Keratinocyte (primary cell): ENCODE results near the gene KRTAP10-12. TPM values are rescaled to one million over a fixed set of nuclear protein-coding genes. Genes with fewer than 3 reads are reported as not detected.

Source experiments
- DNase-seq: peaks from one replicate; pipeline ENCODE4 v3.0.0-alpha.2; 2011; ENCODE audit warnings: low read depth, missing footprints, low spot score
- FAIRE-seq: peaks from 2 replicates; lab custom pipeline; 2011; peaks lifted over from hg19 to GRCh38; lab: Jason Lieb, UNC
- H2AFZ ChIP-seq: 2 replicates; pipeline ENCODE4 v1.6.0; 2012; ENCODE audit warnings: low read length, control low read depth, inconsistent platforms; ENCODE audit not compliant: control insufficient read depth
- H3K27ac ChIP-seq: 2 replicates; pipeline ENCODE4 v1.5.1; 2011; ENCODE audit warnings: low read length; ENCODE audit not compliant: control insufficient read depth, insufficient read depth
- H3K27me3 ChIP-seq: 3 replicates; pipeline ENCODE4 v1.6.0; 2011; ENCODE audit warnings: low read length; ENCODE audit not compliant: control insufficient read depth, insufficient read depth; ENCODE audit errors: extremely low read depth
- H3K36me3 ChIP-seq, 2 experiments: 2 replicates in 1 of 2; 3 replicates in 1 of 2; pipeline ENCODE4 v1.5.1; 2011; ENCODE audit warnings: low read length in 2 of 2, mild to moderate bottlenecking in 1 of 2; ENCODE audit not compliant: control insufficient read depth in 2 of 2, insufficient read depth in 2 of 2; ENCODE audit errors: extremely low read depth in 1 of 2
- H3K4me1 ChIP-seq: 3 replicates; pipeline ENCODE4 v1.5.1; 2011; ENCODE audit warnings: low read length; ENCODE audit not compliant: control insufficient read depth, insufficient read depth; ENCODE audit errors: extremely low read depth
- H3K4me2 ChIP-seq: 3 replicates; pipeline ENCODE4 v1.6.0; 2011; ENCODE audit warnings: low read depth, low read length; ENCODE audit not compliant: control insufficient read depth, insufficient read depth; ENCODE audit errors: extremely low read depth
- H3K4me3 ChIP-seq, 3 experiments: fragments of 200-600 bp in 1 of 3; sonication (generic) in 1 of 3; 2 replicates in 2 of 3; 3 replicates in 1 of 3; pipeline ENCODE4 v1.5.1; 2011 to 2016; ENCODE audit warnings: low read length in 3 of 3, mild to moderate bottlenecking in 3 of 3, control low read depth in 2 of 3, inconsistent platforms in 1 of 3, low read depth in 1 of 3, mixed read lengths in 1 of 3, mixed run types in 1 of 3, moderate library complexity in 1 of 3; ENCODE audit not compliant: control insufficient read depth in 2 of 3, insufficient read depth in 2 of 3; ENCODE audit errors: extremely low read depth in 1 of 3
- H3K79me2 ChIP-seq: 2 replicates; pipeline ENCODE4 v1.6.0; 2012; ENCODE audit warnings: low read length; ENCODE audit not compliant: control insufficient read depth, insufficient read depth
- H3K9ac ChIP-seq: 3 replicates; pipeline ENCODE4 v1.6.0; 2011; ENCODE audit warnings: low read length; ENCODE audit not compliant: control insufficient read depth, insufficient read depth; ENCODE audit errors: extremely low read depth
- H3K9me1 ChIP-seq: 3 replicates; pipeline ENCODE4 v1.6.0; 2011; ENCODE audit warnings: low read length; ENCODE audit not compliant: control insufficient read depth, insufficient read depth; ENCODE audit errors: extremely low read depth
- H3K9me3 ChIP-seq: 2 replicates; pipeline ENCODE4 v1.5.1; 2012; ENCODE audit warnings: low read depth, low read length; ENCODE audit not compliant: control insufficient read depth
- H4K20me1 ChIP-seq: 3 replicates; pipeline ENCODE4 v1.6.0; 2011; ENCODE audit warnings: low read length; ENCODE audit not compliant: control insufficient read depth, insufficient read depth; ENCODE audit errors: extremely low read depth
- CTCF ChIP-seq, 3 experiments: IDR thresholded peaks in 1 of 3; conservative IDR thresholded peaks in 1 of 3; optimal IDR thresholded peaks in 1 of 3; 2 replicates in 2 of 3; 3 replicates in 1 of 3; pipeline versions ENCODE3 to v1.5.1; 2011; ENCODE audit warnings: low read length in 3 of 3, mild to moderate bottlenecking in 3 of 3, moderate library complexity in 2 of 3, control low read depth in 1 of 3, inconsistent platforms in 1 of 3; ENCODE audit not compliant: insufficient read depth in 2 of 3; ENCODE audit errors: extremely low read depth in 1 of 3
- EZH2 ChIP-seq: IDR thresholded peaks from one replicate; pipeline ENCODE4 v1.6.1; 2012; ENCODE audit warnings: inconsistent platforms, mild to moderate bottlenecking, low read length, moderate library complexity
- dilution Hi-C: fragments of 300-500 bp; cut with MboI; formaldehyde crosslinking; loops from one replicate; pipeline ENCODE4 v1.7.0; 2020; ENCODE audit warnings: low sequenced_read_pairs; ENCODE audit not compliant: extremely low pct_ligation_motif_present
- polyA plus RNA-seq, 5 experiments: library from polyadenylated mRNA; depleted of rRNA in 3 of 5; stranded (reverse) in 3 of 5; stranded (forward) in 1 of 5; unstranded in 1 of 5; fragments of >200 nt; gene quantifications; 1 replicate in 1 of 5; 2 replicates in 3 of 5; 3 replicates in 1 of 5; pipeline versions ENCODE4 v1.2.1 to v1.2.3, GENCODE V29; 2011 to 2012; ENCODE audit warnings: missing spikeins in 2 of 5, low read depth in 1 of 5, low replicate concordance in 1 of 5

The KRTAP10-12 gene
- polyA plus RNA-seq, 1 donor (not counting 4 experiments of a cell fraction or from before 2014, with no cell fraction given): not detected

DNA sequence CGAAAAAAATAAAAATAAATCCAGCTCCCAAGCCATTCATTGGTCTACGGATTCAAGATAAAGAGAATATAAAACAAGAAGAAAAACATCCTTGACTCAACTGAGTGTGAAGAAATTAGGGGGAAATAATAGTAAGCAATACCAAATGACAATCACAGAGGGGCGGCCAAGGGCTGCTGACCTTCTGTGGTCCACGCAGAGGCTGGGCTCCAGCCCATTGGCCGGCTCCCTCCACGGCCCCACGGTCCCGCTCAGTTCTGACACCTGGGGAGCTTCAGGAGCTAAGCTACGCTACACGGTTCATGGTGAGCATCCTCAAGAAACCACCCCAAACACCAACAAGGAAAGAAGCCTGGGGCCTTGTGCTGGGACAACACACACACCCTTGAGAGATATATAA is 400 bp upstream of the KRTAP10-12 start:
- H3K27me3 ChIP-seq: peaks cover 14% of the 10 kb centered on the region
- no peak overlapping the region for H2AFZ ChIP-seq
- no peaks in the 10 kb centered on the region for H3K79me2 ChIP-seq
- DNase-seq (no peak), FAIRE-seq (no peak)
- TF ChIP-seq CTCF (optimal IDR thresholded peaks at IDR 0.05 in 1 of 3, IDR thresholded peaks at IDR 0.05 in 1 of 3, conservative IDR thresholded peaks at IDR 0.05 in 1 of 3; ENCODE audit: extremely low read depth in 1 of 3, insufficient read depth in 2 of 3, low read length in 3 of 3): no peak
- TF ChIP-seq EZH2: no peak
- H3K9me1 ChIP-seq: no peaks in the 10 kb centered on the region
- no peaks in the 10 kb centered on the region for H3K4me1 ChIP-seq
- H3K4me2 ChIP-seq: no peak overlapping the region
- no peaks in the 10 kb centered on the region for H3K36me3 ChIP-seq
- no peak overlapping the region for H3K27ac ChIP-seq
- no peaks in the 10 kb centered on the region for H4K20me1 ChIP-seq
- no peak overlapping the region for H3K4me3 ChIP-seq
- no peaks in the 10 kb centered on the region for H3K9me3 ChIP-seq
- dilution Hi-C loops: no loop called here
- no peak overlapping the region for H3K9ac ChIP-seq

DNA sequence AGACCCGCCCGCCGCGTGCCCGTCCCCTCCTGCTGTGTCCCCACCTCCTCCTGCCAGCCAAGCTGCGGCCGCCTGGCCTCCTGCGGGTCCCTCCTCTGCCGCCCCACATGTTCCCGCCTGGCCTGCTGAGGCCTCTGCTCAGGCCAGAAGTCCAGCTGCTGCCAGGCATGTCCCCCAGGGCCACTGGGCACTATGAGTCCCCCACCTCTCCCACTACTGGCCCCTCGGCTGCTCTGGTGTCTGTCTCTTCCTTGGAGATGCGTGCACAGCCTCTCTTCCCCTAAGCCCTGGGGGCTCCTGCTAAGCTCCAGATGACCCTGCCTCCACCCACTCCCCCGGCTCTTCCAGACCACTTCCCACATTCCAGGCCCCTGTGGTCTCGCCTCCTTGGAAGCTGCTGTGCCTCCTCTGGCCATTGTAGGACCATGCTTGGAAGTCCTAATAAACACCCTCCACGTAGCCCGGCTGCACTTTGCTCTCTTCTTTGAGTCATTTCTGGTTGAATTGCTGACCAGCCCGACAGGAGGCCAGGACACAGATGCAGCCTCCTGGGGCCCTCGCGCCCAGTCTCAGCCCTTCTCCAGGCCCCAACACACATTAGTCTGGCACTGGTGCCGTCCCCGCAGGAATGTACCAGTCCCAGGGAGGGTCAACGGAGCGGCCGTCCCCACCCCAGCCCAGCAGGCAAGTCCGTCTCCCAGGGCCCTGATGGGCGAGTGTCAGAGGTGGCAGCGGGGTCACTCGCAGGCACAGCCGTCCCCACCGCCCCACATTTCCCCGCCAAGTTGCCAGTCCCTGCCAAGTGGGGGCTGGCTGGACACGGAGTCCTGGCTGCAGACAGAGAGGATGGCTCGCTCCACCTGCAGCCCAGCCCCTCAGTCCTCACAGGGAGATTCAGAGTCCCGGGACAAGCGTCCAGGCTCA is 1.1 kb downstream of the KRTAP10-12 start:
- Histone ChIP-seq H3K9ac (no peak overlapping the region), H2AFZ (no peak overlapping the region), H3K27ac (no peak overlapping the region), H3K4me1 (no peaks in the 10 kb centered on the region), H3K4me2 (no peak overlapping the region), H3K9me1 (no peaks in the 10 kb centered on the region), H3K9me3 (no peaks in the 10 kb centered on the region), H3K4me3 (no peak overlapping the region), H3K27me3 (peaks cover 14% of the 10 kb centered on the region), H4K20me1 (no peaks in the 10 kb centered on the region), H3K36me3 (no peaks in the 10 kb centered on the region), H3K79me2 (no peaks in the 10 kb centered on the region)
- no peak for TF ChIP-seq CTCF (optimal IDR thresholded peaks at IDR 0.05 in 1 of 3, IDR thresholded peaks at IDR 0.05 in 1 of 3, conservative IDR thresholded peaks at IDR 0.05 in 1 of 3; ENCODE audit: extremely low read depth in 1 of 3, insufficient read depth in 2 of 3, low read length in 3 of 3)
- TF ChIP-seq EZH2: no peak
- dilution Hi-C loops: no loop called here
- FAIRE-seq: no peak
- DNase-seq: no peak
